Activated CD8-positive, alpha-beta memory T cell treated with anti-CD3 and anti-CD28 coated beads, Interleukin-2, amount 50 U/mL, for 24 hours (primary cell): ENCODE data around the gene PNPLA7.
A peak's percentile ranks its signal among the peaks of the same experiment; 100 is the strongest.
"Not testable (repeated sequence)": the region's sequence is repeated elsewhere in the genome, so short reads cannot be mapped to it uniquely, and the experiment has no call there.

ENCODE experiments used
- DNase-seq: peaks from one replicate; pipeline ENCODE4 v3.0.0-alpha.2; 2020; ENCODE audit errors: extremely low read depth

The PNPLA7 gene

GRCh38 chr9:137575364-137575715 lies 25.1 kb upstream of the PNPLA7 start:
- DNase-seq: no peak

DNA sequence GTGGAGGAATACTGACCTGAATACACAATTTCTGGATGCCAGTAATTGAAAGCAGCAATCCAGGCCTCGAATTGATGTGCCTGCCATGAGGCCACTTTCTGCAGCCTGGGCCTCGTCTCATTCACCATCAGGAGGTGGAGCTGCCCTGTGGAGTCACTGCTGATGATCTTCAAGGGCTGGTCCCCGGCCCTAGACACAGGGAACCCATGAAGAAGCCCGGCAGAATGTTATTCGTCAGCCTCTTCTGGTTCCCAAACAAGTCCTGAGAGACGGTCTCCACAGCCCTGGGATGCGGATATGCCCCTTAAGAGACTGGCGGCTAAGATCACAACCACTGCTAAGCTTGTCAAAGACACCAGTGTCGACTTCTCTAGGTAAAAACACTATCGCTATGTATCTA lies 24.0 kb upstream of the PNPLA7 start:
- DNase-seq: no peak

- no peak for DNase-seq
These were observed 20.4 kb upstream of the PNPLA7 start for GRCh38 chr9:137570566-137570965.

- no peak for DNase-seq
These were observed 19.5 kb upstream of the PNPLA7 start for GRCh38 chr9:137569609-137570203.

DNA sequence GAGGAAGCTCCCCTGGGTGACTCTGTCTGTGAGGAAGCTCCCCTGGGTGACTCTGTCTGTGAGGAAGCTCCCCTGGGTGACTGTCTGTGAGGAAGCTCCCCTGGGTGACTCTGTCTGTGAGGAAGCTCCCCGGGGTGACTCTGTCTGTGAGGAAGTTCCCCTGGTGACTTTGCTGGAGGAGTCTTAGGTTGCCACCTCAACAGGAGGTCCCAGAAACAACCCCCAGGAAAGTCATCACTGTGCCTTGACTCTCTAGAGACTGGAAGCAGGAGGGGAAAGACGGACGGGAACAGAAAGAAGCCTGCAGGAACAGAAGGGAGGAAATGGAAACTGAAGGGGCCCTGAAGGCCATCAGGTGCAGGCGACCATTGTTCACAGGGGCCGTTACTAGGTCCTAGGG lies 18.2 kb upstream of the PNPLA7 start:
- DNase-seq: not testable (repeated sequence)

DNA sequence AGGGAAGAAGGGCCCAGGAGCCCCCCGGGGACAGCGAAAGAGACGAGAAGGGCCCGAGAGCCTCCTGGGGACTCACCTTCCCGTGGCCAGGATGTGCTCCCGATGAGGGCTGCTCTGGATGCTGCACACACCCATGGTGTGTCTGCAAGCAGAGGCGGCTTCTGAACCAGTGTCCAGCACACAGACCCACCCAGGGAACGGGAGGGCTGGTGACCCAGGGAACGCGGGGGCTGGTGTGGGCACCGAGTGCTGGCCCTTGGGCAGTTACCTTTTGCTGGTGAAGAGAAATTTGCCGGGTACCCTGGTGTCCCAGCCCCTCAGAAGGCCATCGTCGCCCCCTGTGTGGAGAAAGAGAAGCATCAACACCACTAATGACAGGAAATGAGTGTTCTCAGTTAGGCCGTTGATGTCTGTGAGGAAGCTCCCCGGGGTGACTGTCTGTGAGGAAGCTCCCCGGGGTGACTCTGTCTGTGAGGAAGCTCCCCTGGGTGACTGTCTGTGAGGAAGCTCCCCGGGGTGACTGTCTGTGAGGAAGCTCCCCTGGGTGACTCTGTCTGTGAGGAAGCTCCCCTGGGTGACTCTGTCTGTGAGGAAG lies 14.7 kb upstream of the PNPLA7 start:
- DNase-seq: no peak

- no peak for DNase-seq
These were observed 13.9 kb upstream of the PNPLA7 start for GRCh38 chr9:137564134-137564533.

DNA sequence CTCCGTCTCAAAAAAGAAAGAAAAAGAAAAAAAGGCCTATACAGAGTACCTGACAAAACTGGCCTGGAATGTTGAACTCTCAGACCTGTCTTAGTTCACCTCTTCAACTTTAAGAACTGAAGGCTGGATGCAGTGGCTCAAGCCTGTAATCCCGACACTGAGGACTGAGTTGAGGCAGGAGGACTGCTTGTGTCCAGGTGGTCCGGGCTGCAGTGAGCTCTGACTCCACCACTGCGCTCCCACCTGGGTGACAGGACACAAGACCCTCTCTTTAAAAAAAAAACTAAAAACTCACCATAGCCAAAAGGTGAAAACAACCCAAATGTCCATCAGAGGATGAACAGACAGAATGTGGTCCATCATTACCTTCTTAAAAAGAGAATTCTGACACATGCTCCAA lies 7.9 kb upstream of the PNPLA7 start:
- no peak for DNase-seq

- DNase-seq: no peak
These were observed 6.1 kb upstream of the PNPLA7 start for GRCh38 chr9:137556069-137556838.

DNA sequence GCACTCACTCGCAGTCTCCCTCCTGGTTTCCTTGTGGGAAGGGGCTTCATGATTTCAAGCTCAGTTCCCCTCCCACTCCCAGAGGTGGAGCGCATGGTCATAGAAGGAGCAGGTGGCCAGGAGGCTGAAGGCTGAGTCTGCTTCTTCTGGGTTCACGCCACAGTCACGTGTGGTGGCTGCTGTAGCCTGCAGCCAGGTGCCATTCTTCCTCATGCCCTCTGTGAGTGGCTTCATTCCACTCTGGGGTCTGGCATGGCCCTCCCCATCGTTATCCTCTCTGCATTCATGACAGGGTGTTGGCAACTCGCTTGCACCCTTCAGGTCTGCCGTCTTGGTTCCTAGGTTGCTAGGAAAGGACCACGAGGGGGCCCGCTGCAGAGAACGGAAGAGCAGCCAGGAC lies 5.0 kb upstream of the PNPLA7 start:
- DNase-seq: no peak

DNA sequence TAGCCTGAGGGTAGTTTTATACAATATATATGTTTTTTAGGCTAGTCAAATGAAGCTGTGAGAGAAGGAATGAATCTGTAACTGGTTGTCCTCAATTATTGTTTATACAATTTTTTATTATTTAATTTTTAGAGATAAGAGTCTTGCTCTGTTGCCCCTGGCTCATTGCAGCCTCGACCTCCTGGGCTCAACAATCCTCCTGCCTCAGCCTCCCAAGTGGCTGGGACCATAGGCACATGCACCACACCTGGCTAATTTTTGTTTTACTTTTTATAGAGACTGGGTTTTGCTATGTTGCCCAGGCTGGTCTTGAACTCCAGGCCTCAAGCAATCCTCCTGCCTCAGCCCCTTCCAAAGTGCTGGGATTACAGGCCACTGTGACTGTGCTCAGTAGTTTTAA lies 4.1 kb upstream of the PNPLA7 start:
- DNase-seq: no peak

DNA sequence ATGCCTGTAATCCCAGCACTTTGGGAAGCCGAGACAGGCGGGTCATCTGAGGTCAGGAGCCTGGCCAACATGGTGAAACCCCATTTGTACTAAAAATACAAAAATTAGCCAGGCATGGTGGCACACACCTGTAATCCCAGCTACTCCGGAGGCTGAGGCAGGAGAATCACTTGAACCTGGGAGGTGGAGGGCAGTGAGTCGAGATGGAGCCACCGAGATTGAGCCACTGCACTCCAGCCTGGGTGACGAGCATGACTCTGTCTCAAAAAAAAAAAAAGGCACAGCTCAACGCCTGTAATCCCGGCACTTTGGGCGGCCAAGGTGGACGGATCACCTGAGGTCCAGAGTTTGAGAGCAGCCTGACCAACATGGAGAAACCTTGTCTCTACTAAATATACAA lies 3.5 kb upstream of the PNPLA7 start:
- not testable (repeated sequence) for DNase-seq

DNA sequence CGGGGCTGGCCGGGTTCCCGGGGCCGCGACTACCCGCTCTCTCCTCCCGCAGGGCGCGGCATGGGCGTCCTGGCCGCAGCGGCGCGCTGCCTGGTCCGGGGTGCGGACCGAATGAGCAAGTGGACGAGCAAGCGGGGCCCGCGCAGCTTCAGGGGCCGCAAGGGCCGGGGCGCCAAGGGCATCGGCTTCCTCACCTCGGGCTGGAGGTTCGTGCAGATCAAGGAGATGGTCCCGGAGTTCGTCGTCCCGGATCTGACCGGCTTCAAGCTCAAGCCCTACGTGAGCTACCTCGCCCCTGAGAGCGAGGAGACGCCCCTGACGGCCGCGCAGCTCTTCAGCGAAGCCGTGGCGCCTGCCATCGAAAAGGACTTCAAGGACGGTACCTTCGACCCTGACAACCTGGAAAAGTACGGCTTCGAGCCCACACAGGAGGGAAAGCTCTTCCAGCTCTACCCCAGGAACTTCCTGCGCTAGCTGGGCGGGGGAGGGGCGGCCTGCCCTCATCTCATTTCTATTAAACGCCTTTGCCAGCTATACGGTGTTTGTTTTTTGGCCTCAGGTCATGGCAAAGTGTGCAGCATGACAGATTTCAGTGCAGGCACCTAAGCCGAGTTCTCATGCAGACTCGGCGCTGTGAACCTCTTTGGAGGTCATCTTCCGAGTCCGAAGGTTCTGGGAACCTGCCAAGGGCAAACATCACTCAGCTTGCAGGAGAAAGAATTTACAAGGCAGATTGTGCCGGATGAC lies 2.0 kb upstream of the PNPLA7 start:
- DNase-seq: no peak

GRCh38 chr9:137551264-137552021 lies 1.2 kb upstream of the PNPLA7 start, which contains the start of gene MRPL41:
TSS of gene MRPL41 (plus strand) at chr9:137551879. CDS start at chr9:137552082, 203 bp downstream.
- DNase-seq: peak; percentile 63

DNA sequence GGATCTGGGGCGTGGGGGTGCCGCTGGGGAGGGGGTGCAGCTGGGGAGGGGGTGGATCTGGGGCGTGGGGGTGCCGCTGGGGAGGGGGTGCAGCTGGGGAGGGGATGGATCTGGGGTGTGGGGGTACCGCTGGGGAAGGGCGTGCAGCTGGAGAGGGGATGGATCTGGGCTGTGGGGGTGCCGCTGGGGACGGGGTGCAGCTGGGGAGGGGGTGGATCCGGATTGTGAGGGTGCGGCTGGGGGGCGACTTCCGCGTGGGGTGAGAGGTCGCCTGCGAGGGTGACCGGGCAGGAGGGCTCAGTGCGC lies 709 bp upstream of the PNPLA7 start:
- not testable (repeated sequence) for DNase-seq

GRCh38 chr9:137547687-137548543 lies 2.3 kb downstream of the PNPLA7 start:
- no peak for DNase-seq

GRCh38 chr9:137545123-137545522 lies 5.1 kb downstream of the PNPLA7 start:
- no peak for DNase-seq

- no peak for DNase-seq
These were observed 5.9 kb downstream of the PNPLA7 start for GRCh38 chr9:137544176-137544760.

DNA sequence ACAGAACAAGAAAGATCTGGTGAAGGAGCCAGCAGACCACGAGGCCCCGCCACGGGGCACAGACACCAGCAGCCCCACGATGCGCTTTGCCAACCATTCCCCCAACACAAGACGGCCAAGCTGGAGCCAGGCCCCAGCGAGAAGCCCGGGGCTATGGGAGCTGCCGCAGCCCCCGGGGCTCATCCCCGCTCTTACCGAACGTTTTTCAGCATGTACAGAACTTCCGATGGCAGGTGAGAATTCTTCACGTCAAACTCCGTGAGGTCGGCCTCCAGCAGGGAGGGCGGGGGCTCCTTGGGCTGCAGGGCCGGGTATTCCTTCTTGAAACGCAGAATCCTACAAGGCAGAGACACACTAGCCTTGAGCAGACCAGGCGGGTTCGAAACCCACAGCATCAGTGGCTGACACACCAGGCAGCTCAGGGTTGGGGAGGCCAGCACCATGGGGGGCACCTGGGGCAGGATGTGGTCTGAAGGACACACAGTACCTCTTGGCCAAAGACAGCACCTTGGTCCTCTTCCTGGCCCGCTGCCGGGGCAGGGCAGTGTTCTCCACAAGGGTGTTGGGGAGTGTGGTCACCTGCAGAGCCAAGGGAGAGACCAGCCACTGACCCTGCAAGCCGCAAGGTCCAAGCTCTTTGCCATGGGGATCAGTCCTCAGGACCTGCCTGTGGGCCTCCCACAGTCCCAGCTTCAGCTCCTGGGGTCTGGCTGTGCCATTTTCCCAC lies 6.8 kb downstream of the PNPLA7 start:
- no peak for DNase-seq

- DNase-seq: no peak
These were observed 7.7 kb downstream of the PNPLA7 start for GRCh38 chr9:137542486-137542885.
